Stimulated activated CD4-positive, alpha-beta T cell treated with anti-CD3 and anti-CD28 coated beads, Interleukin-2, amount 100 ng/mL, for 48 hours (primary cell): ENCODE data around the gene FATE1.
A peak's percentile ranks its signal among the peaks of the same experiment; 100 is the strongest.
"Not testable (repeated sequence)": the region's sequence is repeated elsewhere in the genome, so short reads cannot be mapped to it uniquely, and the experiment has no call there.

Experiments used
- DNase-seq, 2 donors: peaks; one replicate each; pipeline ENCODE4 v3.0.0-alpha.2; 2020

FATE1 gene

DNA sequence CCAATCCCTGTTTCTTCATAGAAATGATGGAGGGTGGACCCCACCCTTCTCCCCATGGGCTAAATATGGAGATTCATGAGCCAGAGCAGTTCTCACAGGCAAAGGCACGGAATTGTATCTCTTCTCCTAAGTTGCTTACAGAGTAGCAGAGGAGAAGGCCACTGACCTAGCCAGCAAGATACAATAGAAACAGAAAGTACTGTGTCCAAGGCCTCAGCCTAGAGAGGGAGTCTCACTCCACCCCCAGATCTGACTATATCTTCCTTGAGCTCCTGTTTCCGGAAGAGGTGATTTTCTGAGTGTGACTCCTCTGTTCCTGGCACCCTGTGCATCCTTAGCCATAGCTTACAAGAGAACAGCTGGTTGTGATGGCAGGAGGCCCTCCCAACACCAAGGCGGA is at the start of gene FATE1:
TSS of gene FATE1 (plus strand) at position 284 of the 400 bp plus-strand sequence. CDS start at position 369, 85 bp downstream.
- no peak for DNase-seq

DNA sequence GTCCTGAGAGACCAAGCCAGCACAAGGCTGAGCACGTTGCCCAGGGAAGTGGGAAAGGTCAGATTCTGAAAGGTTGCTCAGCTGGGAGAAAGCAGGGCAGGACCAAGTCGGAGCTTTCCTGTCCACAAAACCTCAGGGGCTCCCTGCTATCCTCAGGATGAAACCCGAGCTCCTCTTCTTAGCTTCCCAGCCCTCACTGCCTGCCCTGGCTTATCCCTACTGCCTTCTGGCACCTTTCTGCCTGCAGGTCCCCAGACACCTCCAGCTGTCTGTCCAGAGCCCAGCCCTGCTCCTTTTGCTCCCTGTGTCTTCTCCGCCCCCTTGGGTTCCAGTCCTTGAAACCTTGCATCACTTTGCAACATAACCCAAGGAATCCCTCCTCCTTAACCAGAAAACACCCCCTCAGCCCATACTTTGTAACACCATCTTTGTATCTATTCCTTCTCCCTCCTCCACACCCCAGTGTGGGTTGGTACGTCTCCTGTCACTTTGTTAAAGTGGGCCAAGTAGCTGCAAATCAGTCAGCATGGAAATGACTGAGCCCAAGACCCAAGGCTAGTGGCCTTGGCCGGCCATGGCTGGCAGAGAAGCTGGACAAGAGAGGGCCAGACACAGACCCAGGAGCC is 40.6 kb upstream of the FATE1 start:
- DNase-seq: no peak

GRCh38 chrX:151676196-151676595 is 39.6 kb upstream of the FATE1 start:
- DNase-seq: no peak

DNA sequence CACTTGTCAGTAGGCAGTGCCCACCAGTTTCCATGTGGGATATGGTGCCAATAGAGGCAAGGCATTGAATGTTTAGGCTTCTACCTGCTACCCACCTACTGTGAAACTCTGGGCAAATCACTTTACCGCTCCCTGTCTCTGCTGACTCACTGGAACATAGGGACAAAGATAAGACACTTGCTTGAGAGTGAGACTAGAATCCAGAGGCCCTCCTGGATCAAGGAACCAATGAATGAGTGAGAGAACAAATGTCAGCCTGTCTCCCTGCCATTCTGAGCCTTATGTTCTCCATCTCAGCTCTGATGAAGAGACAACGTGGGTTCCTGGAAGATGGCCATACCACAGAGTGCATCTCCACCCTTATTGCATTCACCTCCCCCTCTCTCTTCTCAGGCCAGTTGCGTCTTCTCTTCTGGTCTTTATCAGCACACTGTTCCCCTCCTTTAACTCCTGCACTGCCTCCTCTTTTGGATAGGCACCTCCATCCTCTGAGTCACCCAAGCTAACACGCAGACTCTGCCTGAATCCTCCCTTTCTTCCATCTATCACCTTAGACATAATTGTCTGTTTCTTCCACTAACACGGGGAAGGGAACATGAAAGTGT is 35.9 kb upstream of the FATE1 start:
- DNase-seq: no peak

GRCh38 chrX:151680805-151681204 is 35.0 kb upstream of the FATE1 start:
- DNase-seq: peak; percentile 63 to 74

DNA sequence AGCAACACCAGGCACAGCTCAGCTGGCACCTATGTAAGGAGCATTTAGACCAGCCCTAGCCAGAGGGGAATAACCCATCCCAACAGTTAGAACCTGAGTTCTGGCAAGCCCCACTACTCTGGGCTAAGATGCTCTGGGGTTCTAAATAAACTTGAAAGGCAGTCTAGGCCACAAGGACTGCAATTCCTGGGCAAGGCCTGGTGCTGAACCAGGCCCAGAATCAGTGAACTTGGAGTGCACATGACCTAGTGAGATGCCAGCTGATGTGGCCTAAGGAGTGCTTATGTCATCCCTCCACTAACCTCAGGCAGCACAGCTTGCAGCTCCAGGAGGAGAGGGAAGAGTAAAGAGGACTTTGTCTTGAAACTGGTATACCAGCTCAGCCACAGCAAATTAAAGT is 28.2 kb upstream of the FATE1 start:
- DNase-seq: no peak

- DNase-seq: no peak
Observed at GRCh38 chrX:151688695-151689094, 27.1 kb upstream of the FATE1 start.

GRCh38 chrX:151692825-151693224 is 23.0 kb upstream of the FATE1 start:
- DNase-seq: no peak

- no peak for DNase-seq
Observed at GRCh38 chrX:151694121-151694520, 21.7 kb upstream of the FATE1 start.

GRCh38 chrX:151694661-151695582 is 20.9 kb upstream of the FATE1 start, which contains the start of gene PRRG3:
TSS of gene PRRG3 (plus strand) at chrX:151695458. CDS start at chrX:151698815, 3,357 bp downstream.
- DNase-seq: no peak

- no peak for DNase-seq
Observed at GRCh38 chrX:151695583-151696340, 20.1 kb upstream of the FATE1 start.

DNA sequence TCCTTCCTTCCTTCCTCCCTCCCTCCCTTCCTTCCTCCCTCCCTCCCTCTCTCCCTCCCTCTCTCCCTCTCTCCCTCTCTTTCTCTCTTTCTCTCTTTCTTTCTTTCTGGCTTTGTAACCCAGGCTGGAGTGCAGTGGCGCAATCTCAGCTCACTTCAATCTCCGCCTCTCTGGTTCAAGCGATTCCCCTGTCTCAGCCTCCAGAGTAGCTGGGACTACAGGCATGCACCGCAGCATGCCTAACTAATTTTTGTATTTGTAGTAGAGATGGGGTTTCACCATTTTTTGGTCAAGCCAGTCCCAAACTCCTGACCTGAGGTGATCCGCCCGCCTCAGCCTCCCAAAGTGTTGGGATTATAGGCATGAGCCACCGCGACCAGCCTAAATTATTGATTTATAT is 18.8 kb upstream of the FATE1 start:
- not testable (repeated sequence) for DNase-seq

DNA sequence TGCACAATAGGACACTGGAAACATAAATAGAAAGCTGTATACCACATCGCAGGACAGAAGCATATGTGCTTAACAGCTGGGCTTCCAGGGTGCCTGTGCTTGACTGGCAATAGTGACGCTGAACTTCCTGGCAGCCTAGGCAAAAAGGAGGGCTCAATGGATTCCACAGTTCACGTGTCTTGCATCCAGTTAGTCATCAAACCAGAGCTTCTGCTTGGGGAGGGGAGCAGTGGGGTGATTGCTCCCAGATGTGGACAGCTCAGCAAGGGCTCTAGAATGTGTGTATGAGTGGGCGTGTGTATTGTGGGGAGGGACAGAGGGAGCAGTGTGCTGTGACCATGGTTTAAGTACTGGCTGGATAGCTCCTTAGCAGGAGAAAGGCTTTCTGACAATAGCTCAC is 18.3 kb upstream of the FATE1 start:
- DNase-seq: no peak

DNA sequence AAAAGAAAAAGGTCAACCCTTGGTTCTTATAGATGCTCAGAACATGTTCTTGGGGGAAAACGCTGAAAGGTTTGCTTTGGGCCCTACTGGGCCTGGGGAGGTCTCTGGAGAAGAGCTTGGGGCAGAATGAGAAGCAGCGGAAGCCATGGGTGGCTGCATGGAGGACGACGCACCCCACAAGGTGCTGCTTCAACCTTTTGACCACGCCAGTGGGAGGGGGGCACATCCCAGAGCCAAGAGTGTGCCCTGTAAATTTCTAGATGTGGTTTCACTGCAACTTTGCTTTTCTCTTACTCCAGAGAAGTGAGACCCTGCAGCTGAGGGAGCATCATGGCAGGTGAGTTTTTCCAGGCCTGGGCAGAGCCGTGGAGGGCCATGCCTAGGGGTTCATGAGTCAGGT is 17.4 kb upstream of the FATE1 start:
- DNase-seq: no peak

DNA sequence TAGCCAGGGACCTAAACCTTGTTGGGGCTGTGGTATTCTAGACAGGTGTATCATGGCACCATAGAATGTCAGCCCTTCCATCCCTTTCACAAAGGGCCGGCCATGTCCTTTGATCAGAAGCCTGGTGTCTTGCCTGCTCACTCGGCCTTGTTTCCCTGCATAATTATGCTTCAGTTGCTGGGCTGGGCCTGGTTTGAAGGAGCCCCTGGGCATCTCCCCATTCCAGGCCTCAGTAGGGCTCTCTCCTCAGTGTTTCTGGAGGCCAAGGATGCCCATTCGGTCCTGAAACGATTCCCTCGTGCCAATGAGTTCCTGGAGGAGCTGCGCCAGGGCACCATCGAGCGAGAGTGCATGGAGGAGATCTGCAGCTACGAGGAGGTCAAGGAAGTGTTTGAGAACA is 16.1 kb upstream of the FATE1 start:
- DNase-seq: no peak

- no peak for DNase-seq
Observed at GRCh38 chrX:151700581-151700980, 15.3 kb upstream of the FATE1 start.

DNA sequence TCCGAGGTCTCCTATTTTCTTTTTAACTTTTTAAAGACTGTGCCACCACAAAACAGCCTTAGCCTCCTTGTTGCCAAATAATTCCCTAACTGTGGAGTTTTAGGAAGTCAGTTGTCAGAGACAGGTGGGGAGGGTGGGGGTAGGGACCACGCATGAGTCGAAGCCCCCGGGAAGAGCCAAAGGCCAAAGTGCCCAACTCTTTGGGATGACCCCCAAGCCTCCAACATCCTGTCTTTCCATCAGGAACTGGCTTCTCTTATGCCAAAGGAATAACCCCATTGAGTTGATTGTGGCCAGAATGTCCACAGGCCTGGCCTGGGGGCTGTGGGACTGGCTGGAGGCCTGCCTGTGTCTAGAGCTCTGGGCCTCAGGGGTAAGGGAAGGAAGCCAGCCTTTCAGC is 14.8 kb upstream of the FATE1 start:
- DNase-seq: no peak

GRCh38 chrX:151701531-151701930 is 14.3 kb upstream of the FATE1 start:
- DNase-seq: no peak

- no peak for DNase-seq
Observed at GRCh38 chrX:151702026-151702714, 13.7 kb upstream of the FATE1 start.

GRCh38 chrX:151702741-151703340 is 13.0 kb upstream of the FATE1 start:
- DNase-seq: no peak

GRCh38 chrX:151703487-151703886 is 12.3 kb upstream of the FATE1 start:
- no peak for DNase-seq
